K562 (cell line): ENCODE data around the gene PPP1R14C. TPM values are rescaled to one million over a fixed set of nuclear protein-coding genes. Genes with fewer than 3 reads are reported as not detected.

Experiments
- CBX3 ChIP-seq, 2 experiments: IDR thresholded peaks; 1 replicate in 1 of 2; 2 replicates in 1 of 2; pipeline ENCODE4 v1.6.1; 2012; ENCODE audit warnings: inconsistent platforms in 2 of 2, low read length in 2 of 2, borderline replicate concordance in 1 of 2, control low read depth in 1 of 2
- ETV6 ChIP-seq, 3 experiments: fragments of 150-350 bp in 1 of 3; sonication (generic) in 1 of 3; formaldehyde crosslinking in 1 of 3; IDR thresholded peaks; 2 replicates each; pipeline versions ENCODE4 v1.6.1 to v1.8.0; 2014 to 2022; ENCODE audit warnings: borderline replicate concordance in 2 of 3, low read depth in 2 of 3, antibody characterized with exemption in 1 of 3, low read length in 1 of 3, mild to moderate bottlenecking in 1 of 3, missing genetic modification reagents in 1 of 3
- HNRNPUL1 ChIP-seq: fragments of 200-400 bp; formaldehyde crosslinking; IDR thresholded peaks from 2 replicates; pipeline ENCODE4 v1.6.1; 2017; ENCODE audit warnings: low read length
- HOXB6 ChIP-seq: fragments of 250-450 bp; sonication (Bioruptor Pico); IDR thresholded peaks from 2 replicates; pipeline ENCODE4 v1.5.1; 2022; ENCODE audit warnings: mild to moderate bottlenecking, borderline replicate concordance
- KAT7 ChIP-seq: sonication (generic); formaldehyde crosslinking; IDR thresholded peaks from 2 replicates; pipeline ENCODE4 v1.8.0; 2022; ENCODE audit warnings: missing genetic modification reagents, mild to moderate bottlenecking, borderline replicate concordance
- KDM5B ChIP-seq: fragments of 200-600 bp; sonication (generic); IDR thresholded peaks from 2 replicates; pipeline ENCODE4 v1.6.1; 2012; ENCODE audit warnings: low read depth, mild to moderate bottlenecking, moderate library complexity, low read length, control low read depth, inconsistent platforms; ENCODE audit not compliant: insufficient replicate concordance
- KLF13 ChIP-seq: fragments of 450-650 bp; IDR thresholded peaks from 2 replicates; pipeline ENCODE4 v1.6.1; 2016; ENCODE audit warnings: missing genetic modification characterization, low read depth, mild to moderate bottlenecking, missing compliant biosample characterization, moderate library complexity, borderline replicate concordance
- NCOA6 ChIP-seq: fragments of 450-650 bp; IDR thresholded peaks from 2 replicates; pipeline ENCODE4 v1.6.1; 2017; ENCODE audit warnings: mild to moderate bottlenecking
- PTRF ChIP-seq: fragments of 450-650 bp; IDR thresholded peaks from 2 replicates; pipeline ENCODE4 v1.6.1; 2016; ENCODE audit warnings: mild to moderate bottlenecking, missing genetic modification characterization, missing compliant biosample characterization
- SNRNP70 ChIP-seq: fragments of 200-400 bp; formaldehyde crosslinking; optimal IDR thresholded peaks from 2 replicates; pipeline ENCODE3; 2017; ENCODE audit warnings: low read depth, low read length
- SPI1 ChIP-seq: IDR thresholded peaks from 2 replicates; pipeline ENCODE4 v1.6.1; 2011; ENCODE audit warnings: low read depth, low read length, control low read depth, borderline replicate concordance
- ZNF507 ChIP-seq: conservative IDR thresholded peaks from 2 replicates; pipeline ENCODE4 v1.6.1; 2017; ENCODE audit warnings: missing genetic modification characterization, missing compliant biosample characterization
- ZNF79 ChIP-seq: fragments of 250-450 bp; sonication (Bioruptor Pico); IDR thresholded peaks from 2 replicates; pipeline ENCODE4 v1.4.0; 2020; ENCODE audit warnings: low read depth, mild to moderate bottlenecking, moderate library complexity
- polyA plus RNA-seq, 8 experiments: library from polyadenylated mRNA; depleted of rRNA in 4 of 8; stranded (reverse) in 5 of 8; unstranded in 3 of 8; fragments of >200 nt; fragmentation: Nextera tagmentation in 2 of 8; fragmentation: Illumina TruSeq in 1 of 8; extraction: Ambion mirVana in 2 of 8; extraction: Trizol in 1 of 8; gene quantifications; 2 replicates each; pipeline versions ENCODE4 v1.2.1 to v1.2.3, GENCODE V29; 2011 to 2014; ENCODE audit warnings: inconsistent platforms in 1 of 8, missing spikeins in 1 of 8
- total RNA-seq, 7 experiments: library from RNA; depleted of rRNA in 6 of 7; stranded (reverse); fragments of >200 nt in 6 of 7; fragmentation: Illumina TruSeq in 2 of 7; extraction: Trizol in 2 of 7; gene quantifications; 2 replicates each; pipeline versions ENCODE4 v1.2.1 to v1.2.3, GENCODE V29; 2011 to 2021; ENCODE audit warnings: low replicate concordance in 1 of 7
- TF ChIP-seq, protein P1 (sequence below): sonication (generic); formaldehyde crosslinking; IDR thresholded peaks from 2 replicates; pipeline ENCODE4 v1.8.1; 2023; ENCODE audit warnings: missing genetic modification reagents, mild to moderate bottlenecking, borderline replicate concordance
- TF ChIP-seq, protein P2 (sequence below), 3 experiments: fragments of 200-800 bp in 1 of 3; fragments of 250-450 bp in 1 of 3; fragments of 450-650 bp in 1 of 3; sonication (Bioruptor Pico) in 1 of 3; sonication (Bioruptor generic) in 1 of 3; formaldehyde crosslinking in 1 of 3; IDR thresholded peaks; 2 replicates each; pipeline versions ENCODE4 v1.6.1 to v1.8.0; 2016 to 2022; ENCODE audit warnings: mild to moderate bottlenecking in 2 of 3, missing genetic modification characterization in 2 of 3, missing compliant biosample characterization in 1 of 3, moderate library complexity in 1 of 3
- TF ChIP-seq, protein P3 (sequence below): fragments of 450-650 bp; formaldehyde crosslinking; IDR thresholded peaks from 2 replicates; pipeline ENCODE4 v1.4.0; 2020; ENCODE audit warnings: mild to moderate bottlenecking, moderate library complexity

PPP1R14C gene
- total and polyA plus RNA-seq, 9 of the 15 experiments (the other 6 are each of a cell fraction or from before 2014, with no cell fraction given) = 4.5 to 16.6 (median 11.9) TPM

DNA sequence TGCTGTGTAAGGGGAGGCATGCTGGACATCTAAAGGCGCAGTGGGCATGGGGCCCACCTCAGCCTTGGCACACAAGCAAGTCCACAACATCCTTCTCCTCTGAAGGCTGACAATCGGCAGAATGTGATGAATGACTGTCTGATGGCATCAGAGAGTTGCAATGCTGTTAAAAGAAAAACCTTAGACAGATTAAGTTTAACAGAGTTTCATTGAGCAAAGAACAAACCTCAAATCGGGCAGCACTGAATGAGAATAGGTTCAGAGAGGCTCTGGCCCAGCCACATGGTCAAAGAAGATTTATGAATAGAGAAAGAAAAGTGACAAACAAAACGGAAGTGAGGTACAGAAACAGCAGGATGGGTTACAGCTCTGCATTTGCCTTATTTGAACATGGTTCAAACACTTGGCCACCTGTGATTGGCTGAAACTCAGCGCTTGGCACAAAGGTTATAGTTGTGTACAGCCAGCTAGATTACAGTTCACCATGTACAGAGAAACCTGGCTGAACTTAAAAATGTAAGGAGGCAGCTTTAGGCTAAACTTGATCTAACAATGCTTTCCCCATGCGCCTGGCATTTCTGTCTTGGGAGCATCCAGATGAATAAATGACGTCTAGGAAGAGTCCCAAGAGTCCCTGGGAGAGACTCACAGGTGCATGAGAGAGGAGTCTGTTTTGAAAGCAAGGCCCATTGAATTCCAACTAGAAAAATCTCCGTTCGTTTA is 127.6 kb downstream of the PPP1R14C start (continued):
- TF ChIP-seq, protein P1, sequence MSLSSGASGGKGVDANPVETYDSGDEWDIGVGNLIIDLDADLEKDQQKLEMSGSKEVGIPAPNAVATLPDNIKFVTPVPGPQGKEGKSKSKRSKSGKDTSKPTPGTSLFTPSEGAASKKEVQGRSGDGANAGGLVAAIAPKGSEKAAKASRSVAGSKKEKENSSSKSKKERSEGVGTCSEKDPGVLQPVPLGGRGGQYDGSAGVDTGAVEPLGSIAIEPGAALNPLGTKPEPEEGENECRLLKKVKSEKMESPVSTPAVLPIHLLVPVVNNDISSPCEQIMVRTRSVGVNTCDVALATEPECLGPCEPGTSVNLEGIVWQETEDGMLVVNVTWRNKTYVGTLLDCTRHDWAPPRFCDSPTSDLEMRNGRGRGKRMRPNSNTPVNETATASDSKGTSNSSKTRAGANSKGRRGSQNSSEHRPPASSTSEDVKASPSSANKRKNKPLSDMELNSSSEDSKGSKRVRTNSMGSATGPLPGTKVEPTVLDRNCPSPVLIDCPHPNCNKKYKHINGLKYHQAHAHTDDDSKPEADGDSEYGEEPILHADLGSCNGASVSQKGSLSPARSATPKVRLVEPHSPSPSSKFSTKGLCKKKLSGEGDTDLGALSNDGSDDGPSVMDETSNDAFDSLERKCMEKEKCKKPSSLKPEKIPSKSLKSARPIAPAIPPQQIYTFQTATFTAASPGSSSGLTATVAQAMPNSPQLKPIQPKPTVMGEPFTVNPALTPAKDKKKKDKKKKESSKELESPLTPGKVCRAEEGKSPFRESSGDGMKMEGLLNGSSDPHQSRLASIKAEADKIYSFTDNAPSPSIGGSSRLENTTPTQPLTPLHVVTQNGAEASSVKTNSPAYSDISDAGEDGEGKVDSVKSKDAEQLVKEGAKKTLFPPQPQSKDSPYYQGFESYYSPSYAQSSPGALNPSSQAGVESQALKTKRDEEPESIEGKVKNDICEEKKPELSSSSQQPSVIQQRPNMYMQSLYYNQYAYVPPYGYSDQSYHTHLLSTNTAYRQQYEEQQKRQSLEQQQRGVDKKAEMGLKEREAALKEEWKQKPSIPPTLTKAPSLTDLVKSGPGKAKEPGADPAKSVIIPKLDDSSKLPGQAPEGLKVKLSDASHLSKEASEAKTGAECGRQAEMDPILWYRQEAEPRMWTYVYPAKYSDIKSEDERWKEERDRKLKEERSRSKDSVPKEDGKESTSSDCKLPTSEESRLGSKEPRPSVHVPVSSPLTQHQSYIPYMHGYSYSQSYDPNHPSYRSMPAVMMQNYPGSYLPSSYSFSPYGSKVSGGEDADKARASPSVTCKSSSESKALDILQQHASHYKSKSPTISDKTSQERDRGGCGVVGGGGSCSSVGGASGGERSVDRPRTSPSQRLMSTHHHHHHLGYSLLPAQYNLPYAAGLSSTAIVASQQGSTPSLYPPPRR (CRISPR knock-in tag) = no peak
- no peak; the same call in 1 of the 2 replicates for TF ChIP-seq PTRF (tag)
- TF ChIP-seq CBX3 (IDR thresholded peaks at IDR 0.05; ENCODE audit: borderline replicate concordance in 1 of 2, low read length in 2 of 2) = no peak
- TF ChIP-seq ZNF507 (tag) = no peak
- TF ChIP-seq ZNF79 (CRISPR knock-in tag) = no peak
- peak; percentile 49; the same call in 1 of the 2 replicates for TF ChIP-seq SPI1
- no peak for TF ChIP-seq ETV6 (IDR thresholded peaks at IDR 0.05; ENCODE audit: borderline replicate concordance in 1 of 2, low read depth in 2 of 2, low read length in 1 of 2)
- TF ChIP-seq ETV6 (CRISPR knock-in tag; IDR thresholded peaks at IDR 0.05; ENCODE audit: borderline replicate concordance) = no peak
- TF ChIP-seq NCOA6 = no peak
- TF ChIP-seq KAT7 (CRISPR knock-in tag) = no peak
- no peak for TF ChIP-seq KDM5B
- TF ChIP-seq HOXB6 (CRISPR knock-in tag) = 0 out of 2 replicates have a peak, but pooled peaks have one; percentile 40
- TF ChIP-seq, protein P2, sequence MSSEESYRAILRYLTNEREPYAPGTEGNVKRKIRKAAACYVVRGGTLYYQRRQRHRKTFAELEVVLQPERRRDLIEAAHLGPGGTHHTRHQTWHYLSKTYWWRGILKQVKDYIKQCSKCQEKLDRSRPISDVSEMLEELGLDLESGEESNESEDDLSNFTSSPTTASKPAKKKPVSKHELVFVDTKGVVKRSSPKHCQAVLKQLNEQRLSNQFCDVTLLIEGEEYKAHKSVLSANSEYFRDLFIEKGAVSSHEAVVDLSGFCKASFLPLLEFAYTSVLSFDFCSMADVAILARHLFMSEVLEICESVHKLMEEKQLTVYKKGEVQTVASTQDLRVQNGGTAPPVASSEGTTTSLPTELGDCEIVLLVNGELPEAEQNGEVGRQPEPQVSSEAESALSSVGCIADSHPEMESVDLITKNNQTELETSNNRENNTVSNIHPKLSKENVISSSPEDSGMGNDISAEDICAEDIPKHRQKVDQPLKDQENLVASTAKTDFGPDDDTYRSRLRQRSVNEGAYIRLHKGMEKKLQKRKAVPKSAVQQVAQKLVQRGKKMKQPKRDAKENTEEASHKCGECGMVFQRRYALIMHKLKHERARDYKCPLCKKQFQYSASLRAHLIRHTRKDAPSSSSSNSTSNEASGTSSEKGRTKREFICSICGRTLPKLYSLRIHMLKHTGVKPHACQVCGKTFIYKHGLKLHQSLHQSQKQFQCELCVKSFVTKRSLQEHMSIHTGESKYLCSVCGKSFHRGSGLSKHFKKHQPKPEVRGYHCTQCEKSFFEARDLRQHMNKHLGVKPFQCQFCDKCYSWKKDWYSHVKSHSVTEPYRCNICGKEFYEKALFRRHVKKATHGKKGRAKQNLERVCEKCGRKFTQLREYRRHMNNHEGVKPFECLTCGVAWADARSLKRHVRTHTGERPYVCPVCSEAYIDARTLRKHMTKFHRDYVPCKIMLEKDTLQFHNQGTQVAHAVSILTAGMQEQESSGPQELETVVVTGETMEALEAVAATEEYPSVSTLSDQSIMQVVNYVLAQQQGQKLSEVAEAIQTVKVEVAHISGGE (CRISPR knock-in tag; IDR thresholded peaks at IDR 0.05) = no peak
- no peak for TF ChIP-seq SNRNP70
- TF ChIP-seq HNRNPUL1 = no peak
- TF ChIP-seq, protein P3, sequence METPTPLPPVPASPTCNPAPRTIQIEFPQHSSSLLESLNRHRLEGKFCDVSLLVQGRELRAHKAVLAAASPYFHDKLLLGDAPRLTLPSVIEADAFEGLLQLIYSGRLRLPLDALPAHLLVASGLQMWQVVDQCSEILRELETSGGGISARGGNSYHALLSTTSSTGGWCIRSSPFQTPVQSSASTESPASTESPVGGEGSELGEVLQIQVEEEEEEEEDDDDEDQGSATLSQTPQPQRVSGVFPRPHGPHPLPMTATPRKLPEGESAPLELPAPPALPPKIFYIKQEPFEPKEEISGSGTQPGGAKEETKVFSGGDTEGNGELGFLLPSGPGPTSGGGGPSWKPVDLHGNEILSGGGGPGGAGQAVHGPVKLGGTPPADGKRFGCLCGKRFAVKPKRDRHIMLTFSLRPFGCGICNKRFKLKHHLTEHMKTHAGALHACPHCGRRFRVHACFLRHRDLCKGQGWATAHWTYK = 0 out of 2 replicates have a peak, but pooled peaks have one; percentile 43
- TF ChIP-seq KLF13 (tag) = no peak
